Endodermal cell (in vitro differentiated cells): Measurements from ENCODE around the gene ARHGAP32. TPM values are rescaled to one million over a fixed set of nuclear protein-coding genes. Genes with fewer than 3 reads are reported as not detected.
"Not testable (repeated sequence)": the region's sequence is repeated elsewhere in the genome, so short reads cannot be mapped to it uniquely, and the experiment has no call there.

Source experiments
- DNase-seq: peaks from one replicate; pipeline ENCODE4 v3.0.0-alpha.2; 2017
- H3K27ac ChIP-seq: 2 replicates; pipeline ENCODE4 v1.5.1; 2013; ENCODE audit warnings: mild to moderate bottlenecking, low read depth, low read length, moderate library complexity
- H3K27me3 ChIP-seq: 2 replicates; pipeline ENCODE4 v1.6.1; 2013; ENCODE audit warnings: mild to moderate bottlenecking, low read length, moderate library complexity; ENCODE audit not compliant: insufficient read depth, control insufficient read depth, poor library complexity, severe bottlenecking
- H3K36me3 ChIP-seq: 2 replicates; pipeline ENCODE4 v1.7.0; 2013; ENCODE audit warnings: mild to moderate bottlenecking, low read length, moderate library complexity; ENCODE audit not compliant: control insufficient read depth, insufficient read depth
- H3K4me1 ChIP-seq: one replicate; pipeline ENCODE4 v1.7.0; 2013; ENCODE audit warnings: low read length; ENCODE audit not compliant: control insufficient read depth, insufficient read depth
- H3K4me3 ChIP-seq: 2 replicates; pipeline ENCODE4 v1.5.1; 2013; ENCODE audit warnings: mild to moderate bottlenecking, low read length, moderate library complexity
- H3K9ac ChIP-seq: 2 replicates; pipeline ENCODE4 v1.6.1; 2013; ENCODE audit warnings: mild to moderate bottlenecking, low read length, moderate library complexity; ENCODE audit not compliant: poor library complexity, severe bottlenecking; ENCODE audit errors: extremely low read depth
- H3K9me3 ChIP-seq: 2 replicates; pipeline ENCODE4 v1.6.1; 2013; ENCODE audit warnings: mild to moderate bottlenecking, low read length, moderate library complexity; ENCODE audit not compliant: control insufficient read depth
- H3K27ac Mint-ChIP-seq: 2 replicates; pipeline ENCODE4 v1.8.0; 2020; ENCODE audit warnings: mixed read lengths
- H3K27me3 Mint-ChIP-seq: 2 replicates; pipeline ENCODE4 v1.8.0; 2021; ENCODE audit warnings: mild to moderate bottlenecking, mixed read lengths; ENCODE audit not compliant: insufficient read depth
- H3K36me3 Mint-ChIP-seq: 2 replicates; pipeline ENCODE4 v1.8.0; 2020; ENCODE audit warnings: low read depth, mixed read lengths
- H3K4me1 Mint-ChIP-seq: 2 replicates; pipeline ENCODE4 v1.8.0; 2020; ENCODE audit warnings: mixed read lengths
- H3K4me3 Mint-ChIP-seq: 2 replicates; pipeline ENCODE4 v1.8.0; 2020; ENCODE audit warnings: mild to moderate bottlenecking, moderate library complexity, mixed read lengths
- H3K9me3 Mint-ChIP-seq: 2 replicates; pipeline ENCODE4 v1.8.0; 2020; ENCODE audit warnings: mild to moderate bottlenecking, mixed read lengths
- CTCF ChIP-seq: fragments of 200-600 bp; sonication (generic); conservative IDR thresholded peaks from 2 replicates; pipeline ENCODE4 v1.5.0; 2021; ENCODE audit warnings: antibody characterized with exemption, mild to moderate bottlenecking
- WGBS, 2 experiments: methylation state at CpG; one replicate each; pipeline versions ENCODE4 v1.1.5 to v1.1.7; 2013; ENCODE audit warnings: missing lambda C conversion rate in 2 of 2, mixed read lengths in 1 of 2; ENCODE audit not compliant: insufficient coverage in 1 of 2, insufficient read length in 1 of 2; 5-methylcytosine and 5-hydroxymethylcytosine counted together
- total RNA-seq, 2 donors: library from RNA; stranded (reverse); fragmentation: NEBNext Ultra II Directional in 1 of 2; extraction: Animal tissue kit (Norgen Biotek cat#: 25700) in 1 of 2; gene quantifications; 2 replicates in 1 of 2; 3 replicates in 1 of 2; pipeline ENCODE4 v1.2.1, GENCODE V29; 2021

ARHGAP32 gene
- total RNA-seq, 2 donors from 2014 or later = 36.4 to 65.8 TPM

- 92 to 93% methylated on average over 3 to 4 of the region's 4 CpGs for WGBS, 2 experiments
These were observed 179.2 kb downstream of the ARHGAP32 start for GRCh38 chr11:129012880-129013279.

GRCh38 chr11:129006161-129006560 is 186.0 kb downstream of the ARHGAP32 start:
- peaks cover 31% of the 10 kb centered on the region for H3K9me3 Mint-ChIP-seq
- 95 to 100% methylated on average over 2 to 4 of the region's 4 CpGs for WGBS, 2 experiments
- TF ChIP-seq CTCF = no peak

More at GRCh38 chr11:129012880-129013279, 179.2 kb downstream of the ARHGAP32 start:
- H3K27ac ChIP-seq = no peak overlapping the region
- Mint-ChIP-seq H3K4me1 (no peaks in the 10 kb centered on the region), H3K27ac (no peak overlapping the region), H3K9me3 (no peaks in the 10 kb centered on the region), H3K4me3 (no peak overlapping the region), H3K36me3 (peaks cover 10% of the 10 kb centered on the region), H3K27me3 (no peaks in the 10 kb centered on the region)
- DNase-seq = no peak
- H3K36me3 ChIP-seq = no peaks in the 10 kb centered on the region
- TF ChIP-seq CTCF = no peak
- no peak overlapping the region for H3K9ac ChIP-seq
- no peaks in the 10 kb centered on the region for H3K9me3 ChIP-seq
- H3K4me1 ChIP-seq = no peaks in the 10 kb centered on the region
- H3K27me3 ChIP-seq = no peaks in the 10 kb centered on the region
- no peak overlapping the region for H3K4me3 ChIP-seq

GRCh38 chr11:128999165-128999564 is 193.0 kb downstream of the ARHGAP32 start:
- Histone ChIP-seq H3K36me3 (peaks cover 19% of the 10 kb centered on the region), H3K9me3 (peaks cover 60% of the 10 kb centered on the region)
- H3K27me3 ChIP-seq, H3K4me1 ChIP-seq, H3K27ac ChIP-seq, H3K9ac ChIP-seq, H3K4me1 Mint-ChIP-seq, H3K27me3 Mint-ChIP-seq, H3K4me3 Mint-ChIP-seq, H3K27ac Mint-ChIP-seq, H3K4me3 ChIP-seq: not testable (repeated sequence)
- DNase-seq = peak; percentile 55
- Mint-ChIP-seq H3K36me3 (peaks cover 39% of the 10 kb centered on the region), H3K9me3 (peaks cover 52% of the 10 kb centered on the region)
- WGBS, 2 experiments = 91 to 95% methylated on average over 3 to 8 of the region's 8 CpGs

More at GRCh38 chr11:129006161-129006560, 186.0 kb downstream of the ARHGAP32 start:
- H3K27me3 ChIP-seq = no peaks in the 10 kb centered on the region
- Mint-ChIP-seq H3K36me3 (peaks cover 15% of the 10 kb centered on the region), H3K27me3 (no peaks in the 10 kb centered on the region), H3K4me1 (no peaks in the 10 kb centered on the region), H3K4me3 (no peak overlapping the region), H3K27ac (no peak overlapping the region)
- no peaks in the 10 kb centered on the region for H3K4me1 ChIP-seq
- no peak overlapping the region for H3K4me3 ChIP-seq
- H3K9ac ChIP-seq = no peak overlapping the region
- DNase-seq = no peak
- peaks cover 31% of the 10 kb centered on the region for H3K9me3 ChIP-seq
- no peaks in the 10 kb centered on the region for H3K36me3 ChIP-seq
- H3K27ac ChIP-seq = no peak overlapping the region

GRCh38 chr11:128988242-128988970 is 203.7 kb downstream of the ARHGAP32 start:
- Mint-ChIP-seq H3K4me3 (no peak overlapping the region), H3K9me3 (peaks cover 2% of the 10 kb centered on the region), H3K27ac (no peak overlapping the region), H3K27me3 (no peaks in the 10 kb centered on the region), H3K4me1 (no peaks in the 10 kb centered on the region), H3K36me3 (peaks cover 20% of the 10 kb centered on the region)
- no peaks in the 10 kb centered on the region for H3K27me3 ChIP-seq
- no peaks in the 10 kb centered on the region for H3K4me1 ChIP-seq
- no peak for TF ChIP-seq CTCF
- no peak overlapping the region for H3K27ac ChIP-seq
- no peak for DNase-seq
- H3K4me3 ChIP-seq = no peak overlapping the region
- H3K9ac ChIP-seq = no peak overlapping the region
- no peaks in the 10 kb centered on the region for H3K9me3 ChIP-seq
- H3K36me3 ChIP-seq = peaks cover 15% of the 10 kb centered on the region
